Right lobe of liver (tissue), 6 donors: ENCODE data around the gene SPATA46. TPM values are rescaled to one million over a fixed set of nuclear protein-coding genes. Genes with fewer than 3 reads are reported as not detected.
A peak's percentile ranks its signal among the peaks of the same experiment; 100 is the strongest.

Source experiments
- ATAC-seq, 4 donors: fragments of 200-7000 bp; cut with Tn5 transposase; one replicate each; pipeline ENCODE4 v1.9.1; 2020; ENCODE audit warnings: mild to moderate bottlenecking in 4 of 4, moderate library complexity in 4 of 4
- DNase-seq, 3 donors: peaks; one replicate each; pipeline ENCODE4 v3.0.0-alpha.2; 2020
- H3K27ac ChIP-seq, 3 donors: fragments of 200-600 bp; one replicate each; pipeline ENCODE4 v1.8.0; 2022
- H3K27me3 ChIP-seq, 2 donors: fragments of 200-600 bp; one replicate each; pipeline ENCODE4 v1.8.0; 2022
- H3K36me3 ChIP-seq, 4 donors: fragments of 200-600 bp; sonication (generic) in 1 of 4; one replicate each; pipeline versions ENCODE4 v1.5.1 to v1.8.0; 2017 to 2022; ENCODE audit warnings: control low read depth in 1 of 4
- H3K4me1 ChIP-seq, 4 donors: fragments of 200-600 bp; sonication (generic) in 1 of 4; one replicate each; pipeline versions ENCODE4 v1.5.1 to v1.8.0; 2017 to 2022; ENCODE audit warnings: control low read depth in 1 of 4
- H3K4me3 ChIP-seq, 3 donors: fragments of 200-600 bp; one replicate each; pipeline ENCODE4 v1.8.0; 2022
- H3K9me3 ChIP-seq, 4 donors: fragments of 200-600 bp; sonication (generic) in 1 of 4; one replicate each; pipeline versions ENCODE4 v1.5.1 to v1.8.0; 2017 to 2022; ENCODE audit warnings: control low read depth in 1 of 4
- CTCF ChIP-seq, 4 donors: fragments of 200-600 bp in 3 of 4; fragments of 450-650 bp in 1 of 4; IDR thresholded peaks; one replicate each; pipeline versions ENCODE4 v1.5.1 to v1.8.0; 2016 to 2022; ENCODE audit warnings: antibody characterized with exemption in 4 of 4, mild to moderate bottlenecking in 2 of 4
- POLR2A ChIP-seq: fragments of 450-650 bp; IDR thresholded peaks from one replicate; pipeline ENCODE4 v1.6.1; 2017; ENCODE audit warnings: antibody characterized with exemption, mild to moderate bottlenecking
- WGBS: methylation state at CpG from one replicate; pipeline ENCODE4 v1.1.6; 2018; ENCODE audit warnings: low coverage, low lambda C conversion rate; ENCODE audit not compliant: insufficient coverage; ENCODE audit errors: missing lambda C conversion rate; 5-methylcytosine and 5-hydroxymethylcytosine counted together
- intact Hi-C, 2 donors: fragments of 100-400 bp; cut with DNase I; formaldehyde crosslinking; loops; one replicate each; pipeline versions ENCODE4 v1.11.2 to v1.14.1; 2022
- total RNA-seq, 6 experiments: library from RNA; depleted of rRNA in 2 of 6; stranded (reverse); fragments of >200 nt in 2 of 6; fragmentation: NEBNext Ultra II Directional in 3 of 6; extraction: Animal tissue kit (Norgen Biotek cat#: 25700) in 3 of 6; gene quantifications; one replicate each; pipeline versions ENCODE4 v1.1.0 to v1.2.4, GENCODE V29; 2016 to 2023
- donor health status: DM: no; HTN: yes; CAD: no.
- donor health status: DM: no; HTN: no; CAD: no.
- donor health status: DM: no; HTN: no; CAD: no.
- donor health status: DM: no; HTN: yes; CAD: no.
- donor health status: DM: no; HTN: yes; CAD: no.

Gene SPATA46
- total RNA-seq, 6 experiments from 2014 or later: not detected

GRCh38 chr1:162381383-162381782 is 4.7 kb upstream of the SPATA46 start, which contains the start of gene C1orf226:
C1orf226 (plus strand) TSS chr1:162381728; CDS start chr1:162381902, 174 bp downstream.
- DNase-seq (no peak), ATAC-seq (peak in 3 of 4 donors; percentile 12 to 65 (median 60))
- Histone ChIP-seq H3K27ac (peak within 1 kb of the TSS; percentile 11 to 70 (median 38)), H3K4me3 (no peak within 1 kb of the TSS), H3K4me1 (peaks cover 0 to 16% (median 0%) of the 10 kb centered on the region in 4 donors), H3K36me3 (peaks cover 0 to 9% (median 0%) of the 10 kb centered on the region in 4 donors), H3K9me3 (no peaks in the 10 kb centered on the region), H3K27me3 (no peaks in the 10 kb centered on the region)
- 91% methylated on average over 3 of the region's 3 CpGs for WGBS
- no peak for TF ChIP-seq CTCF (IDR thresholded peaks at IDR 0.05)
- no peak for TF ChIP-seq POLR2A
- intact Hi-C loops: loop anchor here in 1 of 2 donors (10.0 kb wide), 1 partner anchor 327 kb away; no protein-coding TSS in a partner anchor

- peaks cover 0 to 9% (median 0%) of the 10 kb centered on the region in 4 donors for H3K36me3 ChIP-seq
- no peaks in the 10 kb centered on the region for H3K27me3 ChIP-seq
- 96% methylated on average over 5 of the region's 6 CpGs for WGBS
- TF ChIP-seq CTCF (IDR thresholded peaks at IDR 0.05): no peak
- no peak for TF ChIP-seq POLR2A
- peaks cover 0 to 16% (median 0%) of the 10 kb centered on the region in 4 donors for H3K4me1 ChIP-seq
- intact Hi-C loops: loop anchor here in 1 of 2 donors (10.0 kb wide), 1 partner anchor 325 kb away; no protein-coding TSS in a partner anchor
- no peak overlapping the region for H3K4me3 ChIP-seq
- H3K27ac ChIP-seq: peak overlapping the region in 2 of 3 donors; percentile 11 to 70
- DNase-seq (no peak), ATAC-seq (peak in 1 of 4 donors; percentile 13)
- no peaks in the 10 kb centered on the region for H3K9me3 ChIP-seq
Observed at GRCh38 chr1:162380061-162380846, 3.6 kb upstream of the SPATA46 start.

GRCh38 chr1:162375463-162375862 is 1.2 kb downstream of the SPATA46 start:
- H3K9me3 ChIP-seq: no peaks in the 10 kb centered on the region
- no peak overlapping the region for H3K4me3 ChIP-seq
- ATAC-seq (no peak), DNase-seq (peak in 1 of 3 donors; percentile 25)
- intact Hi-C loops: no loop called here
- no peak overlapping the region for H3K27ac ChIP-seq
- H3K36me3 ChIP-seq: no peaks in the 10 kb centered on the region
- TF ChIP-seq CTCF (IDR thresholded peaks at IDR 0.05) (no peak), POLR2A (no peak)
- WGBS: 100% methylated on average over 2 of the region's 8 CpGs
- H3K27me3 ChIP-seq: no peaks in the 10 kb centered on the region
- H3K4me1 ChIP-seq: peaks cover 0 to 31% (median 15%) of the 10 kb centered on the region in 4 donors

- Histone ChIP-seq H3K36me3 (no peaks in the 10 kb centered on the region), H3K27me3 (no peaks in the 10 kb centered on the region), H3K4me3 (no peak overlapping the region), H3K9me3 (no peaks in the 10 kb centered on the region), H3K27ac (peak overlapping the region in 2 of 3 donors; percentile 14 to 77), H3K4me1 (peaks cover 0 to 40% (median 20%) of the 10 kb centered on the region in 4 donors)
- no peak for TF ChIP-seq CTCF (IDR thresholded peaks at IDR 0.05)
- no peak for TF ChIP-seq POLR2A
- ATAC-seq: no peak
- 91% methylated on average over 6 of the region's 9 CpGs for WGBS
- intact Hi-C loops: no loop called here
- peak in 1 of 3 donors; percentile 38 for DNase-seq
Observed at GRCh38 chr1:162374406-162374805, 2.2 kb downstream of the SPATA46 start.
